ENCODE measurements around the gene GNG7.

GNG7 gene

DNA sequence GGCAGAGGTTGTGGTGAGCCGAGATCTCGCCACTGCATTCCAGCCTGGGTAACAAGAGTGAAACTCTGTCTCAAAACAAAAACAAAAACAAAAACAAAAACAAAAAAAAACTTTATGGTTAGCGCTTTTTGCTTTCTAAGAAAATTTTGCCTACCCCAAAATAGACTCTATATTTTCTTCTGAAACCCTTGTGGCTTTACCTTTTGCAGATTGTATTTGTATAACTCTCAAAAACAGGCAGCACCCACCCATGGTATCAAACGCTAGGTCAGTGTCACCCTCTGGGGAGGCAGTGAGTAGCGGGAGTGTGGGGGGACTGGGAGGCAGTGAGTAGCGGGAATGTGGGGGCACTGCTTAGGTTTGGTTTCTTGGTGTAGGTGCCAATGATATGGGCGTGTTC lies 44.9 kb upstream of the GNG7 start:
- no peak for TF ChIP-seq PPARA (CRISPR knock-in tag; IDR thresholded peaks at IDR 0.05; ENCODE audit: borderline replicate concordance)
- no peak for TF ChIP-seq TSHZ2 (CRISPR knock-in tag; IDR thresholded peaks at IDR 0.05)
- TF ChIP-seq CSRNP3 (CRISPR knock-in tag; IDR thresholded peaks at IDR 0.05): no peak
- no peak for TF ChIP-seq BACH2 (CRISPR knock-in tag; IDR thresholded peaks at IDR 0.05; ENCODE audit: borderline replicate concordance)
- no peak for TF ChIP-seq ZNF565 (CRISPR knock-in tag; conservative IDR thresholded peaks at IDR 0.05; ENCODE audit: low read depth)
- TF ChIP-seq ISL1 (CRISPR knock-in tag; IDR thresholded peaks at IDR 0.05): no peak
- TF ChIP-seq ZNF70 (CRISPR knock-in tag; IDR thresholded peaks at IDR 0.05): no peak
- TF ChIP-seq, protein P1, sequence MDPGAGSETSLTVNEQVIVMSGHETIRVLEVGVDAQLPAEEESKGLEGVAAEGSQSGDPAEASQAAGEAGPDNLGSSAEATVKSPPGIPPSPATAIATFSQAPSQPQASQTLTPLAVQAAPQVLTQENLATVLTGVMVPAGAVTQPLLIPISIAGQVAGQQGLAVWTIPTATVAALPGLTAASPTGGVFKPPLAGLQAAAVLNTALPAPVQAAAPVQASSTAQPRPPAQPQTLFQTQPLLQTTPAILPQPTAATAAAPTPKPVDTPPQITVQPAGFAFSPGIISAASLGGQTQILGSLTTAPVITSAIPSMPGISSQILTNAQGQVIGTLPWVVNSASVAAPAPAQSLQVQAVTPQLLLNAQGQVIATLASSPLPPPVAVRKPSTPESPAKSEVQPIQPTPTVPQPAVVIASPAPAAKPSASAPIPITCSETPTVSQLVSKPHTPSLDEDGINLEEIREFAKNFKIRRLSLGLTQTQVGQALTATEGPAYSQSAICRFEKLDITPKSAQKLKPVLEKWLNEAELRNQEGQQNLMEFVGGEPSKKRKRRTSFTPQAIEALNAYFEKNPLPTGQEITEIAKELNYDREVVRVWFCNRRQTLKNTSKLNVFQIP (CRISPR knock-in tag; IDR thresholded peaks at IDR 0.05; ENCODE audit: borderline replicate concordance, low read depth): no peak
- no peak for TF ChIP-seq TCF4 (CRISPR knock-in tag; IDR thresholded peaks at IDR 0.05; ENCODE audit: borderline replicate concordance)
- TF ChIP-seq, protein P2, sequence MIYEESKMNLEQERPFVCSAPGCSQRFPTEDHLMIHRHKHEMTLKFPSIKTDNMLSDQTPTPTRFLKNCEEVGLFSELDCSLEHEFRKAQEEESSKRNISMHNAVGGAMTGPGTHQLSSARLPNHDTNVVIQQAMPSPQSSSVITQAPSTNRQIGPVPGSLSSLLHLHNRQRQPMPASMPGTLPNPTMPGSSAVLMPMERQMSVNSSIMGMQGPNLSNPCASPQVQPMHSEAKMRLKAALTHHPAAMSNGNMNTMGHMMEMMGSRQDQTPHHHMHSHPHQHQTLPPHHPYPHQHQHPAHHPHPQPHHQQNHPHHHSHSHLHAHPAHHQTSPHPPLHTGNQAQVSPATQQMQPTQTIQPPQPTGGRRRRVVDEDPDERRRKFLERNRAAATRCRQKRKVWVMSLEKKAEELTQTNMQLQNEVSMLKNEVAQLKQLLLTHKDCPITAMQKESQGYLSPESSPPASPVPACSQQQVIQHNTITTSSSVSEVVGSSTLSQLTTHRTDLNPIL (CRISPR knock-in tag; IDR thresholded peaks at IDR 0.05; ENCODE audit: low read depth): no peak
- no peak for TF ChIP-seq ZC3H10 (CRISPR knock-in tag; IDR thresholded peaks at IDR 0.05)
- no peak for TF ChIP-seq ZFP30 (CRISPR knock-in tag; IDR thresholded peaks at IDR 0.05)
- no peak for TF ChIP-seq ARNTL (CRISPR knock-in tag; IDR thresholded peaks at IDR 0.05; ENCODE audit: borderline replicate concordance, low read depth)
- no peak for TF ChIP-seq CSDC2 (CRISPR knock-in tag; IDR thresholded peaks at IDR 0.05)
- TF ChIP-seq OSR1 (CRISPR knock-in tag; IDR thresholded peaks at IDR 0.05): no peak
- no peak for TF ChIP-seq PATZ1 (CRISPR knock-in tag; IDR thresholded peaks at IDR 0.05; ENCODE audit: borderline replicate concordance)
- ATAC-seq: no peak

GRCh38 chr19:2744113-2744512 lies 41.6 kb upstream of the GNG7 start:
- ATAC-seq: no peak
- no peak for TF ChIP-seq PPARA (CRISPR knock-in tag; IDR thresholded peaks at IDR 0.05; ENCODE audit: borderline replicate concordance)
- TF ChIP-seq, protein P2 (CRISPR knock-in tag; IDR thresholded peaks at IDR 0.05; ENCODE audit: low read depth): no peak
- no peak for TF ChIP-seq SNAI2 (CRISPR knock-in tag; IDR thresholded peaks at IDR 0.05)
- TF ChIP-seq ZNF8 (CRISPR knock-in tag; IDR thresholded peaks at IDR 0.05): no peak
- TF ChIP-seq PATZ1 (CRISPR knock-in tag; IDR thresholded peaks at IDR 0.05; ENCODE audit: borderline replicate concordance): no peak
- TF ChIP-seq, protein P1 (CRISPR knock-in tag; IDR thresholded peaks at IDR 0.05; ENCODE audit: borderline replicate concordance, low read depth): no peak
- TF ChIP-seq CSDC2 (CRISPR knock-in tag; IDR thresholded peaks at IDR 0.05): no peak
- TF ChIP-seq ARNTL (CRISPR knock-in tag; IDR thresholded peaks at IDR 0.05; ENCODE audit: borderline replicate concordance, low read depth): no peak
- no peak for TF ChIP-seq ZC3H10 (CRISPR knock-in tag; IDR thresholded peaks at IDR 0.05)
